Measurements from ENCODE around the gene GATAD2A.

The GATAD2A gene

GRCh38 chr19:19491321-19492025 is 86.0 kb downstream of the GATAD2A start:
- no peak for TF ChIP-seq EZH2 (IDR thresholded peaks at IDR 0.05; ENCODE audit: borderline replicate concordance, low read depth, low read length, severe bottlenecking)
- TF ChIP-seq, protein P1, sequence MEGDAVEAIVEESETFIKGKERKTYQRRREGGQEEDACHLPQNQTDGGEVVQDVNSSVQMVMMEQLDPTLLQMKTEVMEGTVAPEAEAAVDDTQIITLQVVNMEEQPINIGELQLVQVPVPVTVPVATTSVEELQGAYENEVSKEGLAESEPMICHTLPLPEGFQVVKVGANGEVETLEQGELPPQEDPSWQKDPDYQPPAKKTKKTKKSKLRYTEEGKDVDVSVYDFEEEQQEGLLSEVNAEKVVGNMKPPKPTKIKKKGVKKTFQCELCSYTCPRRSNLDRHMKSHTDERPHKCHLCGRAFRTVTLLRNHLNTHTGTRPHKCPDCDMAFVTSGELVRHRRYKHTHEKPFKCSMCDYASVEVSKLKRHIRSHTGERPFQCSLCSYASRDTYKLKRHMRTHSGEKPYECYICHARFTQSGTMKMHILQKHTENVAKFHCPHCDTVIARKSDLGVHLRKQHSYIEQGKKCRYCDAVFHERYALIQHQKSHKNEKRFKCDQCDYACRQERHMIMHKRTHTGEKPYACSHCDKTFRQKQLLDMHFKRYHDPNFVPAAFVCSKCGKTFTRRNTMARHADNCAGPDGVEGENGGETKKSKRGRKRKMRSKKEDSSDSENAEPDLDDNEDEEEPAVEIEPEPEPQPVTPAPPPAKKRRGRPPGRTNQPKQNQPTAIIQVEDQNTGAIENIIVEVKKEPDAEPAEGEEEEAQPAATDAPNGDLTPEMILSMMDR (IDR thresholded peaks at IDR 0.05; ENCODE audit: borderline replicate concordance, extremely low read depth, low read length, poor library complexity, severe bottlenecking) = no peak
- Histone ChIP-seq H4K20me1 (ENCODE audit: insufficient read depth, low read length) (peaks cover 81% of the 10 kb centered on the region), H3K79me2 (ENCODE audit: insufficient read depth, low read length) (peaks cover 79% of the 10 kb centered on the region), H3K27ac (ENCODE audit: low read length) (no peak overlapping the region), H3K4me2 (ENCODE audit: insufficient read depth, low read length) (no peak overlapping the region), H3K9ac (ENCODE audit: low read depth, low read length) (no peak overlapping the region), H3K27me3 (ENCODE audit: insufficient read depth, low read length, poor library complexity) (no peaks in the 10 kb centered on the region), H3K4me1 (ENCODE audit: insufficient read depth, low read length) (peaks cover 27% of the 10 kb centered on the region), H2AFZ (ENCODE audit: low read depth, low read length) (no peak overlapping the region), H3K36me3 (ENCODE audit: insufficient read depth, low read length) (peaks cover 73% of the 10 kb centered on the region), H3K9me3 (ENCODE audit: insufficient read depth, low read length, severe bottlenecking) (no peaks in the 10 kb centered on the region), H3K4me3 (ENCODE audit: low read depth in 1 of 2, low read length in 2 of 2) (no peak overlapping the region)
- no peak for ATAC-seq (ENCODE audit: insufficient read depth, low read depth)
- no peak for DNase-seq

DNA sequence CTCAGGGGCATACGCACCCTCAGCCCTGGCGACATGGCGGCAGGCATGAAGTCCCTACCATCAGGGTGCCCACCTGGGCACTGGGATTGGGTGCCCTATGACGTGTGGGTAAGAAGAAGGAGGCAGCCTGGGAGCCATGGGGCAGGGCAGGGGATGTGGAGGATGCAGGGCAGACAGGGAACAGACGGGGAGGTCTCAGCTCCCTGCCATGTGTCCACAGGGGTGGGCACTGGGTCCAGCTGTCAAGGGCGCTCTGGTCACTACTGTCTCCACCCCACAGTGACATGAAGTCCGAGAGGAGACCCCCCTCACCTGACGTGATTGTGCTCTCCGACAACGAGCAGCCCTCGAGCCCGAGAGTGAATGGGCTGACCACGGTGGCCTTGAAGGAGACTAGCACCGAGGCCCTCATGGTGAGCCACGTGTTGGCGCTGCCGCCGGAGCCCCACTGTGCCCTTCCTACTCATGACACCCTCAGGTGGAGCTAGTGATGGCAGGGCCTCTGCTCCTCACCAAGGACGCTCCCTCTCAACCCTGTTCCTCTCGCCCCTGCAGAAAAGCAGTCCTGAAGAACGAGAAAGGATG is 86.6 kb downstream of the GATAD2A start:
- H3K36me3 ChIP-seq (ENCODE audit: insufficient read depth, low read length) = peaks cover 73% of the 10 kb centered on the region
- no peaks in the 10 kb centered on the region for H3K27me3 ChIP-seq (ENCODE audit: insufficient read depth, low read length, poor library complexity)
- no peak overlapping the region for H3K4me3 ChIP-seq (ENCODE audit: low read depth in 1 of 2, low read length in 2 of 2)
- peaks cover 73% of the 10 kb centered on the region for H3K79me2 ChIP-seq (ENCODE audit: insufficient read depth, low read length)
- H3K4me2 ChIP-seq (ENCODE audit: insufficient read depth, low read length) = no peak overlapping the region
- H4K20me1 ChIP-seq (ENCODE audit: insufficient read depth, low read length) = peaks cover 79% of the 10 kb centered on the region
- no peaks in the 10 kb centered on the region for H3K9me3 ChIP-seq (ENCODE audit: insufficient read depth, low read length, severe bottlenecking)
- H2AFZ ChIP-seq (ENCODE audit: low read depth, low read length) = no peak overlapping the region
- H3K27ac ChIP-seq (ENCODE audit: low read length) = no peak overlapping the region
- ATAC-seq (ENCODE audit: insufficient read depth, low read depth) = no peak
- no peak overlapping the region for H3K9ac ChIP-seq (ENCODE audit: low read depth, low read length)
- DNase-seq = no peak
- no peak for TF ChIP-seq EZH2 (IDR thresholded peaks at IDR 0.05; ENCODE audit: borderline replicate concordance, low read depth, low read length, severe bottlenecking)
- peaks cover 22% of the 10 kb centered on the region for H3K4me1 ChIP-seq (ENCODE audit: insufficient read depth, low read length)

DNA sequence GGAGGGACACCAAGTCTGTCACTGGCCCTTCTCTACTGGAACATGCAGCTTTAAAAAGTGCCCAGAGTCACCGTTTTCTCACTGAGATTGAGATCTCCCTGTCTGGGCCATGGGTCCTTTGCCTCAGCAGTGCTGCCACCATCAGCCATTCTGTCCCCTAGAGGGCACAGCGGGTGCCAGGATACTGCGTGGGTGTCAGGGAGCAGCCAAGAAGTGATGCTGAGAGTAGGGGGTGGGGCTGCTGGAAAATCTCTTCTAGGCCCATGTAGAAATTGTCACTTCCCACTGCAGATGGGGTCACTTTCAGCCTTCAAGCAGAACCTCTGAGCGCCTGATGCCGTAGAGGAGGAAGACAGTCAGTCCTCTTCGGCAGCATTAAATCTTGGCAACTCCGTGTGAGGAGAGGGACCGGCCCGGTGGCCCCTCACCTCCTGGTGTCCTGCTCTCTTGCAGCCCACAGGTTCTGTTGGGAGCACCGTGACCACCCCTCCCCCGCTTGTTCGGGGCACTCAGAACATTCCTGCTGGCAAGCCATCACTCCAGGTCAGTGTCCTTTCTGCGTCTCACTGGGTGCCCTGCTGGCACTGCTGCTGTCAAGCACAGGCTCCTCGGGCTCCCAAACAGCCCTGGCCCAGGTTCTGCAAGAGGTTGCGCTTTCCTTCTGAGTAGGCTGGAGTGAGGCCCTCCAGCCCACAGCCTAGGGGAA is 88.5 kb downstream of the GATAD2A start:
- H3K79me2 ChIP-seq (ENCODE audit: insufficient read depth, low read length) = peaks cover 67% of the 10 kb centered on the region
- TF ChIP-seq, protein P1 (IDR thresholded peaks at IDR 0.05; ENCODE audit: borderline replicate concordance, extremely low read depth, low read length, poor library complexity, severe bottlenecking) = no peak
- no peak for TF ChIP-seq EZH2 (IDR thresholded peaks at IDR 0.05; ENCODE audit: borderline replicate concordance, low read depth, low read length, severe bottlenecking)
- DNase-seq (no peak), ATAC-seq (ENCODE audit: insufficient read depth, low read depth) (no peak)
- H2AFZ ChIP-seq (ENCODE audit: low read depth, low read length) = no peak overlapping the region
- H3K4me1 ChIP-seq (ENCODE audit: insufficient read depth, low read length) = peaks cover 5% of the 10 kb centered on the region
- no peak overlapping the region for H3K9ac ChIP-seq (ENCODE audit: low read depth, low read length)
- no peaks in the 10 kb centered on the region for H3K27me3 ChIP-seq (ENCODE audit: insufficient read depth, low read length, poor library complexity)
- H3K36me3 ChIP-seq (ENCODE audit: insufficient read depth, low read length) = peaks cover 84% of the 10 kb centered on the region
- peaks cover 78% of the 10 kb centered on the region for H4K20me1 ChIP-seq (ENCODE audit: insufficient read depth, low read length)
- no peak overlapping the region for H3K4me3 ChIP-seq (ENCODE audit: low read depth in 1 of 2, low read length in 2 of 2)
- no peak overlapping the region for H3K4me2 ChIP-seq (ENCODE audit: insufficient read depth, low read length)
- no peak overlapping the region for H3K27ac ChIP-seq (ENCODE audit: low read length)
- H3K9me3 ChIP-seq (ENCODE audit: insufficient read depth, low read length, severe bottlenecking) = no peaks in the 10 kb centered on the region

Measured in DND-41 (cell line).